ENCODE results near the gene LPP. TPM values are rescaled to one million over a fixed set of nuclear protein-coding genes. Genes with fewer than 3 reads are reported as not detected.
A peak's percentile ranks its signal among the peaks of the same experiment; 100 is the strongest.

LPP gene
- total and polyA plus RNA-seq, 2 donors from 2014 or later = 6.7 to 233 TPM

GRCh38 chr3:188583341-188584161 lies 429.6 kb downstream of the LPP start:
- intact Hi-C loops (cut with DNase I) = no loop called here
- Histone ChIP-seq H3K27ac (ENCODE audit: low read depth in 2 of 2, low read length in 2 of 2) (no peak overlapping the region), H3K9ac (ENCODE audit: low read length in 3 of 3) (no peak overlapping the region), H3K4me3 (ENCODE audit: low read length in 3 of 3) (no peak overlapping the region), H3K27me3 (ENCODE audit: control insufficient read depth, insufficient read depth, low read length) (no peaks in the 10 kb centered on the region), H3K9me3 (ENCODE audit: control insufficient read depth in 2 of 3, insufficient read depth in 1 of 3, low read length in 3 of 3) (no peaks in the 10 kb centered on the region), H3K36me3 (ENCODE audit: control insufficient read depth in 2 of 3, insufficient read depth in 3 of 3, low read length in 3 of 3) (no peaks in the 10 kb centered on the region), H3K4me1 (ENCODE audit: control insufficient read depth in 2 of 3, insufficient read depth in 2 of 3, low read depth in 1 of 3, low read length in 3 of 3) (peaks cover 0 to 8% (median 2%) of the 10 kb centered on the region in 3 donors)
- TF ChIP-seq, protein P1, sequence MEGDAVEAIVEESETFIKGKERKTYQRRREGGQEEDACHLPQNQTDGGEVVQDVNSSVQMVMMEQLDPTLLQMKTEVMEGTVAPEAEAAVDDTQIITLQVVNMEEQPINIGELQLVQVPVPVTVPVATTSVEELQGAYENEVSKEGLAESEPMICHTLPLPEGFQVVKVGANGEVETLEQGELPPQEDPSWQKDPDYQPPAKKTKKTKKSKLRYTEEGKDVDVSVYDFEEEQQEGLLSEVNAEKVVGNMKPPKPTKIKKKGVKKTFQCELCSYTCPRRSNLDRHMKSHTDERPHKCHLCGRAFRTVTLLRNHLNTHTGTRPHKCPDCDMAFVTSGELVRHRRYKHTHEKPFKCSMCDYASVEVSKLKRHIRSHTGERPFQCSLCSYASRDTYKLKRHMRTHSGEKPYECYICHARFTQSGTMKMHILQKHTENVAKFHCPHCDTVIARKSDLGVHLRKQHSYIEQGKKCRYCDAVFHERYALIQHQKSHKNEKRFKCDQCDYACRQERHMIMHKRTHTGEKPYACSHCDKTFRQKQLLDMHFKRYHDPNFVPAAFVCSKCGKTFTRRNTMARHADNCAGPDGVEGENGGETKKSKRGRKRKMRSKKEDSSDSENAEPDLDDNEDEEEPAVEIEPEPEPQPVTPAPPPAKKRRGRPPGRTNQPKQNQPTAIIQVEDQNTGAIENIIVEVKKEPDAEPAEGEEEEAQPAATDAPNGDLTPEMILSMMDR (IDR thresholded peaks at IDR 0.05; ENCODE audit: borderline replicate concordance, extremely low read depth, insufficient read depth) = no peak
- no peak for FAIRE-seq
- DNase-seq = no peak

DNA sequence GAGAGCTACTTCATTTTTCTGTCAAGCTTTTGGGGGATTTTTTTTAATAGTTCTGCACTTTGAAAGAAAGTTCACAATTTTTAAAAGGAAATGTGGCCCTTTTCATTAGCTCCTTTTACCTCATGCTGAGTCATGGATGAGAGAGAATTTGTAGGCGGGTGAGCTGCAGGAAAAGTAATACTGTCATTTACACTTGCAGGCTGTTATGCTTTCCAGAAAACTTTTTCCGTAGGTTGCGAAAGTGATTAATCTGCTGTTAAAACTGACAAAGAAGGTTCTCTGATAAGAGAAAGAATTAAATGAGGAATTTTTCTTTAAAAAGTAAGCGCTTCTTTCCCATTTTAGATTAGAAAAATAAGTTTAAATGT lies 430.2 kb downstream of the LPP start:
- no peak for FAIRE-seq

GRCh38 chr3:188584958-188585689 lies 431.2 kb downstream of the LPP start:
- Histone ChIP-seq H3K27ac (ENCODE audit: low read depth in 2 of 2, low read length in 2 of 2) (no peak overlapping the region), H3K4me1 (ENCODE audit: control insufficient read depth in 2 of 3, insufficient read depth in 2 of 3, low read depth in 1 of 3, low read length in 3 of 3) (peaks cover 0 to 8% (median 2%) of the 10 kb centered on the region in 3 donors), H3K9me3 (ENCODE audit: control insufficient read depth in 2 of 3, insufficient read depth in 1 of 3, low read length in 3 of 3) (no peaks in the 10 kb centered on the region), H3K4me3 (ENCODE audit: low read length in 3 of 3) (no peak overlapping the region), H3K9ac (ENCODE audit: low read length in 3 of 3) (no peak overlapping the region), H3K36me3 (ENCODE audit: control insufficient read depth in 2 of 3, insufficient read depth in 3 of 3, low read length in 3 of 3) (no peaks in the 10 kb centered on the region), H3K27me3 (ENCODE audit: control insufficient read depth, insufficient read depth, low read length) (no peaks in the 10 kb centered on the region)
- intact Hi-C loops (cut with DNase I) = no loop called here
- TF ChIP-seq, protein P1 (IDR thresholded peaks at IDR 0.05; ENCODE audit: borderline replicate concordance, extremely low read depth, insufficient read depth) = no peak
- FAIRE-seq (no peak), DNase-seq (peak in 1 of 5 donors; percentile 9)

More for the DNA sequence above, 430.2 kb downstream of the LPP start:
- Histone ChIP-seq H3K27me3 (ENCODE audit: control insufficient read depth, insufficient read depth, low read length) (no peaks in the 10 kb centered on the region), H3K9me3 (ENCODE audit: control insufficient read depth in 2 of 3, insufficient read depth in 1 of 3, low read length in 3 of 3) (no peaks in the 10 kb centered on the region), H3K27ac (ENCODE audit: low read depth in 2 of 2, low read length in 2 of 2) (no peak overlapping the region), H3K4me1 (ENCODE audit: control insufficient read depth in 2 of 3, insufficient read depth in 2 of 3, low read depth in 1 of 3, low read length in 3 of 3) (peaks cover 0 to 8% (median 2%) of the 10 kb centered on the region in 3 donors), H3K36me3 (ENCODE audit: control insufficient read depth in 2 of 3, insufficient read depth in 3 of 3, low read length in 3 of 3) (no peaks in the 10 kb centered on the region), H3K4me3 (ENCODE audit: low read length in 3 of 3) (no peak overlapping the region), H3K9ac (ENCODE audit: low read length in 3 of 3) (no peak overlapping the region)
- TF ChIP-seq, protein P1 (IDR thresholded peaks at IDR 0.05; ENCODE audit: borderline replicate concordance, extremely low read depth, insufficient read depth) = no peak
- intact Hi-C loops (cut with DNase I) = no loop called here
- DNase-seq = peak in 2 of 5 donors; percentile 46

All from kidney (tissue), 14 donors.